ENCODE results near the gene ST8SIA6.
"Not testable (repeated sequence)": the region's sequence is repeated elsewhere in the genome, so short reads cannot be mapped to it uniquely, and the experiment has no call there.

Gene ST8SIA6

GRCh38 chr10:17454161-17455014 is at the start of gene ST8SIA6:
Gene ST8SIA6, minus strand, starts transcription at chr10:17454595. Its CDS starts 340 bp downstream, at chr10:17454255.
- Mint-ChIP-seq H3K27ac (no peak within 1 kb of the TSS), H3K4me3 (peak within 1 kb of the TSS; percentile 86), H3K9me3 (no peaks in the 10 kb centered on the region), H3K27me3 (peaks cover 2% of the 10 kb centered on the region), H3K36me3 (peaks cover 4% of the 10 kb centered on the region), H3K4me1 (peaks cover 18% of the 10 kb centered on the region)

DNA sequence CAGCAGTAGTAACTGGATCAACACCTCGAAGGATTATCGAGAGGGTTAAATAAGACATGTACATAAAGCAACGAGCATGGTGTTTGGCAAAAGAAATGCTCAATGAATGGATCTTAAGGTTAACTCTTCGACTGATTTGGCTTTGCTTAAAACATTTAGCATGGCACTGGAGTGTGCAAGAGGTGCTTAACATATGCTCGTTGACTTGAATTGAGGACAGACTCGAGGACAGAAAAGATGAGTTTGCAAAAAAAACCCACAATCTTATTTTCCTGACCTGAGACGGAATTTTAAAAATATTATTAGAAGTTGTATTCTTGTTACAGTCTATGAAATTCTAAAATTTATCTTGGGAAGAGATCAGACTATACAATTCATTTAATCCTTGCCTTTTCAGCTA is 49.4 kb upstream of the ST8SIA6 start:
- Mint-ChIP-seq H3K4me1 (peaks cover 56% of the 10 kb centered on the region), H3K27ac (no peak overlapping the region), H3K9me3 (peaks cover 10% of the 10 kb centered on the region)

DNA sequence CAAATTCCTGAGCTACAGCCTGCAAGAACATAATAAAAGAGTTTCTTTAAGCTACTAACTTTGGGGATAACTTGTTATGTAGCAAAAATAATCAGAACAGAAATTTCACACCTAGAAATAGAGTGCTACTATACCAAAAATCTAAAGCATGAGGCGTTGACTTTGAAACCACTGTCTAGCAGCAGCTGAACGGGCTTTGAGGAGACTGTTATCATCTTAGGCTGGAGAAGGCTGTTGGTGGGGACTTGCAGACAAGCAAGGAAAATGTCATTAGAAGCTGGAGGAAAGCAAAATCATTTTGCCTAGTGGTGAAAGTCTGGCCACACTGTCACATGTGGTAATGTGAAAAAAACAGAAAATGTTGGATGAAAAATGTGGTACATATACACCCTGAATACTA is 48.4 kb upstream of the ST8SIA6 start:
- H3K9me3 Mint-ChIP-seq: peaks cover 3% of the 10 kb centered on the region
- H3K4me3 Mint-ChIP-seq: no peak overlapping the region
- H3K27me3 Mint-ChIP-seq: no peaks in the 10 kb centered on the region
- H3K27ac Mint-ChIP-seq: no peak overlapping the region
- peaks cover 49% of the 10 kb centered on the region for H3K4me1 Mint-ChIP-seq
- peaks cover 3% of the 10 kb centered on the region for H3K36me3 Mint-ChIP-seq

More for the DNA sequence above, 49.4 kb upstream of the ST8SIA6 start:
- Mint-ChIP-seq H3K4me3 (no peak overlapping the region), H3K36me3 (peaks cover 5% of the 10 kb centered on the region), H3K27me3 (no peaks in the 10 kb centered on the region)

GRCh38 chr10:17499014-17499413 is 44.6 kb upstream of the ST8SIA6 start:
- H3K4me3 Mint-ChIP-seq, H3K9me3 Mint-ChIP-seq, H3K36me3 Mint-ChIP-seq, H3K27me3 Mint-ChIP-seq: not testable (repeated sequence)
- peak overlapping the region; percentile 55 for H3K27ac Mint-ChIP-seq
- peaks cover 15% of the 10 kb centered on the region for H3K4me1 Mint-ChIP-seq

DNA sequence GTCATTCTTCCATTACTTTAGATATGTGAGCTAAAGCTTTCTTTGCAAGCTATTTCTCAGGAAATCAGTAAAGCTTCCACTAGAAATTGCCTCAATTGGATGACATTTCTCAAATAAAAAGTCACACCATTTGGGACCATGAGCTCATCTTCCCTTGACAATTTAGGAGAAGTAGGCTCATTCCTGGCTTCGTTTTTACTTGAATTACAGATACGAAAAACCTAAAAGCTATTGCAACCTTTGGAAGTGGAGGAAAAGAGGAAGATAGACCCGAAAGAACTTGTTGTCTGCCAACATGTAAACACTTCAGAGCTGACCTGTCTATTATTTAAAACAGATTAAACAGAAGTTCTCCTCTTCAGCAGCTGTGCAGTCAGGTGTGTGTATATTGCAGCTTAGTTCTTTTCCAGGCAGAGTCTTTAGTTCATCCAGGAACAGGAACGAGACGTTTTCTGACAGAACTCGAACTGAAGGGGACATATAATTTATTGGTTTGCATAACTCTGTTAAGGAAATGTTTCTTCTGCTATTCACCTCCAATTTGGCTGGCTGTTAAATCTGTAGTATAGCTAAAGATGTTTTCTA is 43.1 kb upstream of the ST8SIA6 start:
- Mint-ChIP-seq H3K4me3 (no peak overlapping the region), H3K4me1 (peaks cover 3% of the 10 kb centered on the region), H3K27ac (no peak overlapping the region), H3K27me3 (no peaks in the 10 kb centered on the region), H3K36me3 (peaks cover 2% of the 10 kb centered on the region), H3K9me3 (no peaks in the 10 kb centered on the region)

DNA sequence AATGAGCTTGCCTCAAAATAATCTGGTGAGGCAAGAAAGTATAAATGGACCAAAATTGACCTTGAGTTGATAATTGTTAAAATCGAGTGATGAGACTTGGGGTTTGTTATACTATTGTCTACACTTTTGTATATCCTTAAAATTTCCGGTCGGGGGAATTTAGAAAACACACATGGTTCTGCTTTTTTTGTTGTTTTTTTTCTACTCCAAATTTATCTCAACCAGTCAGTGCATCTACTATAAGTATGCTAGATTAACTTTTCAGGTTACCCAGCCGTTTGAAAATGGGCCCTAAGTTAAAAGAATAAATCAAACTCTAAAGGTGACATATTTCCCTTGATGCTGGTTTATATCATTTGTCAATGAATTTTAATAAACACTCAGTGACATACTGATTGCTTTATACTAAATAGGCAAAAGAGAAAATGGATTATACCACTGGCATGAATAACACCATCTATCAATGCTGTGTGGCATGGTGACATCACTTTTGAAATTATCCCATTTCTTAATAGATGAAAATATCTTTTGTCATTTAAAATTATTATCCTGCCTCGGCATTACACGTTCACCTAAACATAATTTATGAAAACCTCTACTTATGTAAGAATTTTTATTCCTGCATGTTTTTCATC is 40.3 kb upstream of the ST8SIA6 start:
- no peaks in the 10 kb centered on the region for H3K9me3 Mint-ChIP-seq
- no peak overlapping the region for H3K4me3 Mint-ChIP-seq
- H3K36me3 Mint-ChIP-seq: no peaks in the 10 kb centered on the region
- H3K27ac Mint-ChIP-seq: no peak overlapping the region
- peaks cover 3% of the 10 kb centered on the region for H3K4me1 Mint-ChIP-seq
- no peaks in the 10 kb centered on the region for H3K27me3 Mint-ChIP-seq

DNA sequence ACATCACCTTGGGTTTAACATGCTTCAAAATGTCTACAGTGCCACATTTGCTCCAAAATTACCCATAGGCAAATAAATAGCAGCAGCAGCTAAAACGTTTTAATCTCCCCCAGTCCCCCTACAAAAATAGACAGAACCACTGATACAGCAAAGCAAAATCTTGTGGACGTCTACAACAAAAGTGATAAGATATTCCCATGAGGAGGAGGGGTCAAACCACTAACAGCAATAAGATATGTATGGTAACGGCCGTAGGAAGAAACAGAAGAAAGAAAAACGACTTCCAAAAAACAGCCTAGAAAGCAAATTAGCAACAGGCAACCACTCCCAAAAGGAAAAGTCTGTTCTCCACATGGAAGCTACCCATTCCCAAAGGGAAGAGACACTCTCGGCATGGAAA is 34.5 kb upstream of the ST8SIA6 start:
- H3K36me3 Mint-ChIP-seq: no peaks in the 10 kb centered on the region
- H3K27me3 Mint-ChIP-seq: peaks cover 2% of the 10 kb centered on the region
- H3K4me3 Mint-ChIP-seq: no peak overlapping the region
- no peak overlapping the region for H3K27ac Mint-ChIP-seq
- H3K4me1 Mint-ChIP-seq: no peaks in the 10 kb centered on the region
- H3K9me3 Mint-ChIP-seq: no peaks in the 10 kb centered on the region

- H3K4me1 Mint-ChIP-seq: no peaks in the 10 kb centered on the region
Observed at GRCh38 chr10:17483079-17483478, 28.7 kb upstream of the ST8SIA6 start.

GRCh38 chr10:17479822-17480221 is 25.4 kb upstream of the ST8SIA6 start:
- Mint-ChIP-seq H3K4me3 (no peak overlapping the region), H3K27ac (no peak overlapping the region), H3K4me1 (no peaks in the 10 kb centered on the region), H3K27me3 (peaks cover 3% of the 10 kb centered on the region), H3K9me3 (peaks cover 5% of the 10 kb centered on the region), H3K36me3 (no peaks in the 10 kb centered on the region)

More at GRCh38 chr10:17483079-17483478, 28.7 kb upstream of the ST8SIA6 start:
- peaks cover 5% of the 10 kb centered on the region for H3K9me3 Mint-ChIP-seq
- H3K27me3 Mint-ChIP-seq: peaks cover 5% of the 10 kb centered on the region
- no peak overlapping the region for H3K27ac Mint-ChIP-seq
- H3K36me3 Mint-ChIP-seq: no peaks in the 10 kb centered on the region
- no peak overlapping the region for H3K4me3 Mint-ChIP-seq

- Mint-ChIP-seq H3K9me3 (peaks cover 5% of the 10 kb centered on the region), H3K4me1 (no peaks in the 10 kb centered on the region), H3K36me3 (no peaks in the 10 kb centered on the region), H3K27ac (no peak overlapping the region), H3K4me3 (no peak overlapping the region), H3K27me3 (peaks cover 3% of the 10 kb centered on the region)
Observed at GRCh38 chr10:17479015-17479615, 24.7 kb upstream of the ST8SIA6 start.

GRCh38 chr10:17476073-17476472 is 21.7 kb upstream of the ST8SIA6 start:
- Mint-ChIP-seq H3K4me1 (peaks cover 7% of the 10 kb centered on the region), H3K27ac (no peak overlapping the region), H3K36me3 (no peaks in the 10 kb centered on the region), H3K9me3 (no peaks in the 10 kb centered on the region), H3K4me3 (no peak overlapping the region), H3K27me3 (peaks cover 3% of the 10 kb centered on the region)

DNA sequence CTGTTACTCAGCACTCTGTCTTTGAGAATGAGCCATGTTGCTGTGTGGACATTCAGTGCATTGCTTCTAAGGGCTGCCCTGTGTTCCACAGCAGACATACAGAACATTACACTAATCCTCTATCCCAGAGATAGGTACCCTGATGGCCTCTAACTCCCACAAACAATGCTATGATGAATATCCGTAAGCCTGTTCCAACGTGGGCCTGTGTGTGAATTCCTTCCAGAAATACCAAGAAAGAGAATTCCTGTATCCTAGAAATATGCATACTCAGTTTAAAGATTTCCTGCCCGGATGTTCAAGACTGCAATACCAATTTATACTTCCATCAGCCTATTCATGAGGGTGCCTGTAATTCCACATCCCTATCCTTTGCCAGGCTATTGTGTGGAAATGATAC is 21.3 kb upstream of the ST8SIA6 start:
- H3K27ac Mint-ChIP-seq: no peak overlapping the region
- H3K36me3 Mint-ChIP-seq: no peaks in the 10 kb centered on the region
- no peak overlapping the region for H3K4me3 Mint-ChIP-seq
- H3K4me1 Mint-ChIP-seq: peaks cover 7% of the 10 kb centered on the region
- peaks cover 3% of the 10 kb centered on the region for H3K27me3 Mint-ChIP-seq
- H3K9me3 Mint-ChIP-seq: no peaks in the 10 kb centered on the region

DNA sequence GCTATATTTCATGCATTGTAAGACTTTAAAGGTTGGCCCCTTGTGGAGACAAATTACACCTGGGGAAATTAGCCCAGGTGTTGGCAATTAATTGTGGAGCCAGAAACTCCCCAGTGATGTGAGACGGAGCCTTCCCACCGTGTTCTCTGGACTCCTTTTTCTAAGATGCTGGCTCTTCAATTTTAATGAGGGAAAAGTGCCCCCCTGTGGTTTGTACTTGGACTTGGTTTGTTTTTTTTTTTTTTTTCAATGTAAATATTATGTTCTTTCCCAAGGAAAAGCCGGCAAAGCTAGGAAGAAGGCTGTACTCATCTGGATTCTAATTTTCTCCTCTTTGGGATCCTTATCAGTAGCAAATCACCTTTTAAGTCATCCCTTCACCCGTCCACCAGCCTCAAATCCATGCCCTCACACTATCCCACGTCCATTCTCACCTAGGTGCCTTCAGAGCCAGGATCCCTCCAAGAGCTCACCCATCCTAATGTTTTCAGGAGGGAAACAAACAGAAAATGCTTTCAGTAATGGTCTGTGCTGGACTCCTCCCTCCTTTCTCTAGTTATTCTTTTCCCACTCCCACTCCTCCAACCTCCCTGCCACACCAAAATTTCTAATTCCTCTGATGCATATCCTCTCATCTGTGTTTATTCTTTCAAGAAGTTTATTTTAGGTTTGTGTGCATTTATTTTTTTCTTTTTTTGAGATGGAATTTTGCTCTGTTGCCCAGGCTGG is 20.4 kb upstream of the ST8SIA6 start:
- Mint-ChIP-seq H3K4me1 (peaks cover 7% of the 10 kb centered on the region), H3K36me3 (peaks cover under 1% of the 10 kb centered on the region), H3K27me3 (peaks cover 3% of the 10 kb centered on the region), H3K27ac (no peak overlapping the region), H3K9me3 (no peaks in the 10 kb centered on the region), H3K4me3 (no peak overlapping the region)

GRCh38 chr10:17473228-17473950 is 19.0 kb upstream of the ST8SIA6 start:
- no peak overlapping the region for H3K27ac Mint-ChIP-seq
- no peaks in the 10 kb centered on the region for H3K9me3 Mint-ChIP-seq
- H3K4me3 Mint-ChIP-seq: no peak overlapping the region
- peaks cover 3% of the 10 kb centered on the region for H3K27me3 Mint-ChIP-seq
- peaks cover 7% of the 10 kb centered on the region for H3K4me1 Mint-ChIP-seq
- H3K36me3 Mint-ChIP-seq: peaks cover 2% of the 10 kb centered on the region
